Measurements from ENCODE around the gene SPPL2B.

SPPL2B gene

DNA sequence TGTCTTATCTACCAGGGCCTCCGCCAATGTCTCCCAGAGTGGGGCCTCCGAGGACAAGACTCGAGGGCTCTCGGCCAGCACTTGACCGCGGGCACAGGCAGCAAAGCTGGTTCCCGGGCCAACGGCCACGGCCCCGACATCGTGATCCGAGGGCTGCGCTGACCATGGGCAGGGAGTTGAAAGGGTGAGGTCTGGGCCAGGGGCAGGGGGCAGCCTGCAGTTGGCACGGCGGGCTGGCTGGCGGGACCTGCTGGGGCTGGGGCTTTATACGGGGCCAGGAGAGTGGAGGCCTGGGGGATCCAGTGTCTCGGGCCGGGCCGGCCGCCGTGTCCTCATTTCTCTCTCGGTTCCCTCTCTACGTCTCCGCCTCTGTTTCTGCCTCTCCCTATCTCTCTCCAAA is 10.7 kb upstream of the SPPL2B start:
- Histone ChIP-seq H3K9me3 (ENCODE audit: control insufficient read depth, low read length) (no peaks in the 10 kb centered on the region), H3K79me2 (no peaks in the 10 kb centered on the region), H3K4me2 (ENCODE audit: low read length) (no peak overlapping the region), H3K27ac (no peak overlapping the region), H3K27me3 (ENCODE audit: control insufficient read depth, insufficient read depth, low read length) (no peaks in the 10 kb centered on the region), H3K9ac (no peak overlapping the region), H3K4me1 (no peaks in the 10 kb centered on the region), H3K36me3 (ENCODE audit: control insufficient read depth, insufficient read depth, low read length) (no peaks in the 10 kb centered on the region), H3K4me3 (ENCODE audit: low read depth, low read length) (no peak overlapping the region), H2AFZ (no peak overlapping the region)
- TF ChIP-seq CTCF (IDR thresholded peaks at IDR 0.05): no peak

- Histone ChIP-seq H3K9ac (no peak overlapping the region), H3K4me1 (no peaks in the 10 kb centered on the region), H3K79me2 (no peaks in the 10 kb centered on the region), H3K36me3 (ENCODE audit: control insufficient read depth, insufficient read depth, low read length) (no peaks in the 10 kb centered on the region), H3K4me2 (ENCODE audit: low read length) (no peak overlapping the region), H3K27me3 (ENCODE audit: control insufficient read depth, insufficient read depth, low read length) (no peaks in the 10 kb centered on the region), H3K9me3 (ENCODE audit: control insufficient read depth, low read length) (no peaks in the 10 kb centered on the region), H3K4me3 (ENCODE audit: low read depth, low read length) (no peak overlapping the region), H2AFZ (no peak overlapping the region), H3K27ac (no peak overlapping the region)
- no peak for TF ChIP-seq CTCF (IDR thresholded peaks at IDR 0.05)
Observed at GRCh38 chr19:2318923-2319322, 9.6 kb upstream of the SPPL2B start.

DNA sequence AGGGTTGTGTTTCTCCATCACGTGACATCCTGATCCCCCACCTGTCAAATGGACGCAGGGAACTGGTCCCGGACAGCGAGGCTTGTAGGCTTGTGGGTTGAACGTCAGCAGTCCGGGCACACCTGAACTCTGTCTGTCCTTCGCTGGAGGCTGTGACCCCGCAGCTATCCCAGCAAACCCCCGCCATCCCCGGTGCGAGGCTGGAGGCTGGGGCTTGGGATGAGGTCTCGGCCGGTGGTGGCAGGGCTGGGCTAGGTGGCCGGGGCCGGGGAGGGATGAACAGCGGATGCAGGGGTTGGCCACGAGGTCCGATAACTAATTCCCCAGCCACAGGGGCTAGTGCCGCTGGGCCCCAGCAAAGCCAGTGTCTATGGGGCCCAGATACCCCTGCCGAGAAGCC is 8.9 kb upstream of the SPPL2B start:
- Histone ChIP-seq H3K4me2 (ENCODE audit: low read length) (no peak overlapping the region), H3K27me3 (ENCODE audit: control insufficient read depth, insufficient read depth, low read length) (no peaks in the 10 kb centered on the region), H3K79me2 (no peaks in the 10 kb centered on the region), H3K4me3 (ENCODE audit: low read depth, low read length) (no peak overlapping the region), H3K36me3 (ENCODE audit: control insufficient read depth, insufficient read depth, low read length) (no peaks in the 10 kb centered on the region), H2AFZ (no peak overlapping the region), H3K9ac (no peak overlapping the region), H3K4me1 (no peaks in the 10 kb centered on the region), H3K27ac (no peak overlapping the region), H3K9me3 (ENCODE audit: control insufficient read depth, low read length) (no peaks in the 10 kb centered on the region)
- no peak for TF ChIP-seq CTCF (IDR thresholded peaks at IDR 0.05)

DNA sequence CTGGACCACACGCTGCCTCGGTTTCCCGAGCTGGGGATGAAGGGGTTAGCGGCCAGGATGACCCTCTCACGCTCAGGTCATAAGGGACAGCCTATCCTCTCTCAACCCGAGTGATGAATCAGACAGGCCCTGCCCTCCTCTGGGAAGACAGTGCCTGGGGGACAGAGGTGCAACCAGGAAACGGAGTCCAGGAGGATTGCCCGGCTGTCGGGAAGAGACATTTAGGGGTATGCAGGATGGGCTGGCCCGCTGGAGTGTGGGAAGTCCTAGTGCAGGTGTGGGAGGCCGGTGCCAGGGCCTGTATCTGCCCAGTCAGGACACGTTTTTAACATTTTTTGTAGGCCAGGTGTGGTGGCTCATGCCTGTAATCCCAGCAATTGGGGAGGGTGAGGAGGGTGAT is 8.4 kb upstream of the SPPL2B start:
- Histone ChIP-seq H3K4me1 (no peaks in the 10 kb centered on the region), H3K9me3 (ENCODE audit: control insufficient read depth, low read length) (no peaks in the 10 kb centered on the region), H3K4me3 (ENCODE audit: low read depth, low read length) (no peak overlapping the region), H3K36me3 (ENCODE audit: control insufficient read depth, insufficient read depth, low read length) (no peaks in the 10 kb centered on the region), H3K4me2 (ENCODE audit: low read length) (no peak overlapping the region), H2AFZ (no peak overlapping the region), H3K27ac (no peak overlapping the region), H3K9ac (no peak overlapping the region), H3K79me2 (no peaks in the 10 kb centered on the region), H3K27me3 (ENCODE audit: control insufficient read depth, insufficient read depth, low read length) (no peaks in the 10 kb centered on the region)
- no peak for TF ChIP-seq CTCF (IDR thresholded peaks at IDR 0.05)

GRCh38 chr19:2320939-2321338 is 7.5 kb upstream of the SPPL2B start:
- no peak for TF ChIP-seq CTCF (IDR thresholded peaks at IDR 0.05)
- Histone ChIP-seq H3K4me2 (ENCODE audit: low read length) (no peak overlapping the region), H3K79me2 (no peaks in the 10 kb centered on the region), H3K4me3 (ENCODE audit: low read depth, low read length) (no peak overlapping the region), H3K36me3 (ENCODE audit: control insufficient read depth, insufficient read depth, low read length) (no peaks in the 10 kb centered on the region), H3K27me3 (ENCODE audit: control insufficient read depth, insufficient read depth, low read length) (no peaks in the 10 kb centered on the region), H3K9me3 (ENCODE audit: control insufficient read depth, low read length) (no peaks in the 10 kb centered on the region), H3K4me1 (no peaks in the 10 kb centered on the region), H3K9ac (no peak overlapping the region), H3K27ac (no peak overlapping the region), H2AFZ (no peak overlapping the region)
